GM18505 (cell line): ENCODE data around the gene ANO7.

Experiments
- ATAC-seq: cut with Tn5 transposase; IDR thresholded peaks from one replicate; pipeline ENCODE4 v1.9.1; 2021; ENCODE audit not compliant: unreplicated experiment
- POLR2A ChIP-seq: IDR thresholded peaks from 4 replicates; pipeline ENCODE4 v1.6.1; 2011; ENCODE audit warnings: borderline replicate concordance; ENCODE audit not compliant: insufficient read depth, insufficient read length; ENCODE audit errors: extremely low read depth

The ANO7 gene

GRCh38 chr2:241173557-241173956 lies 14.9 kb upstream of the ANO7 start:
- no peak for ATAC-seq
- no peak for TF ChIP-seq POLR2A

- TF ChIP-seq POLR2A: no peak
- no peak for ATAC-seq
Observed at GRCh38 chr2:241177526-241178334, 10.7 kb upstream of the ANO7 start.

- no peak for ATAC-seq
- no peak for TF ChIP-seq POLR2A
Observed at GRCh38 chr2:241178961-241179360, 9.5 kb upstream of the ANO7 start.

- ATAC-seq: no peak
- TF ChIP-seq POLR2A: no peak
Observed at GRCh38 chr2:241179899-241180298, 8.6 kb upstream of the ANO7 start.

- no peak for ATAC-seq
- no peak for TF ChIP-seq POLR2A
Observed at GRCh38 chr2:241180495-241180894, 8.0 kb upstream of the ANO7 start.

GRCh38 chr2:241182126-241182525 lies 6.4 kb upstream of the ANO7 start:
- TF ChIP-seq POLR2A: no peak
- no peak for ATAC-seq

GRCh38 chr2:241182531-241183133 lies 5.8 kb upstream of the ANO7 start:
- no peak for TF ChIP-seq POLR2A
- ATAC-seq: no peak

GRCh38 chr2:241183221-241183620 lies 5.3 kb upstream of the ANO7 start:
- ATAC-seq: no peak
- no peak for TF ChIP-seq POLR2A

GRCh38 chr2:241184901-241185300 lies 3.6 kb upstream of the ANO7 start:
- no peak for TF ChIP-seq POLR2A
- ATAC-seq: no peak

GRCh38 chr2:241185961-241186360 lies 2.5 kb upstream of the ANO7 start:
- no peak for ATAC-seq
- TF ChIP-seq POLR2A: no peak

- no peak for ATAC-seq
Observed at GRCh38 chr2:241187101-241187917, 1.2 kb upstream of the ANO7 start.

GRCh38 chr2:241187918-241188234 lies 601 bp upstream of the ANO7 start:
- no peak for TF ChIP-seq POLR2A
- ATAC-seq: no peak

More at GRCh38 chr2:241187101-241187917, 1.2 kb upstream of the ANO7 start:
- TF ChIP-seq POLR2A: no peak

GRCh38 chr2:241189093-241189855 lies 797 bp downstream of the ANO7 start:
- TF ChIP-seq POLR2A: no peak
- ATAC-seq: no peak
